ENCODE results near the gene GRM5.
"Not testable (repeated sequence)": the region's sequence is repeated elsewhere in the genome, so short reads cannot be mapped to it uniquely, and the experiment has no call there.

Gene GRM5

DNA sequence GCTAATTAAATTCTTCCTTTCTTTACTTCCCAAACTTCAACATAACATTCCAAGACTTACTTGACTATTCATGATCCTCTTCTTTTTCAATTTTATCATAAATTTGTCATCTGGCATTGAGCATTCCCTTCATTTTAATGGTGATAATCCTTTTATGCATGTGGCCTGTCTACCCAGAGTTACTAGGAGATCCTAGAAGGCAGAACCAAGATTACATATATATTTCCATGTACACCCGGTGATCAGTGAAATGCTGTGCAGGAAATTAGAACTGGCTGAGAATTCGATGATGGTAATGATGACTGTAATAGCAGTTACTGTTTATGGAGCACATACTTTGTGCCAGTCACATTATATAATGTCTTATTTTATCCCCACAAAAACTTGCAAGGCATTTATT lies 104.2 kb downstream of the GRM5 start:
- not testable (repeated sequence) for DNase-seq

- not testable (repeated sequence) for DNase-seq
Measured at GRCh38 chr11:88959857-88960256, 105.9 kb downstream of the GRM5 start.

DNA sequence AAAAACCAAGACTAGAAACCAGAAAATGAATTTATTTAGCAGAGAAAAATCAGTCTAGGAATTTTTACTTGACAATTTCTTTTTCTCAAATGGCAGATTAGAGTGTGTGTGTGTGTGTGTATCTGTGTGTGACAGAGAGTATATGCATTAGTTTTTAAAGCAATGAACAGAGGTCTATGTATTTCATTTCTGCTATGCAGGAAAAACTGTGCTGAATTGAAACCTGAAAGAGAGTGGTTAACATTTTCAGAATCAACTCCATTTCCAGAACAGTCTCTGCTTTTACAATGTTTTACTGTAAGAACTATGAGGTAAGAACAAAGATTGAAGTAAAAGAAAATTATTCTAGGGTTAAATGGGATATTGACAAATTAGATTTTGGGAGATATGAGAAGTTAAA lies 114.8 kb downstream of the GRM5 start:
- DNase-seq = no peak

DNA sequence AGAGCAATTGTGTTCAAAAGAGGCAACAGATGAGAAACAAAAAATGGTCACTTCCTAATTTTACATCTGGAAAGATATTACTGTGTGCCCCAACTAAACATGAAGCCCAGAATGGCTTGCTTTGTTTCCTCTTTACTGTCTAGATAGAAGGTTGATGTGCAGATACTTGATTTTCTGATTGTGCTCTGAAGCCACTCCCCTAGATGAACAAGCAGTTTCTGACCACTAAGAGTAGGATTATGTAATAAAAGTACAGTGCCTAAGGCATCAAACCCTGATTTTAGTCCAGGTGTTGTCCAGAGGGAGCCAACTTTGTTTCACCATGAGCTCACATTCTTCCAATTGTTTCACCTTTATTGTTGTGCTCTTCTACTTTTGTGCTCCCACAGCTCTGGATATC lies 116.9 kb downstream of the GRM5 start:
- DNase-seq = not testable (repeated sequence)

DNA sequence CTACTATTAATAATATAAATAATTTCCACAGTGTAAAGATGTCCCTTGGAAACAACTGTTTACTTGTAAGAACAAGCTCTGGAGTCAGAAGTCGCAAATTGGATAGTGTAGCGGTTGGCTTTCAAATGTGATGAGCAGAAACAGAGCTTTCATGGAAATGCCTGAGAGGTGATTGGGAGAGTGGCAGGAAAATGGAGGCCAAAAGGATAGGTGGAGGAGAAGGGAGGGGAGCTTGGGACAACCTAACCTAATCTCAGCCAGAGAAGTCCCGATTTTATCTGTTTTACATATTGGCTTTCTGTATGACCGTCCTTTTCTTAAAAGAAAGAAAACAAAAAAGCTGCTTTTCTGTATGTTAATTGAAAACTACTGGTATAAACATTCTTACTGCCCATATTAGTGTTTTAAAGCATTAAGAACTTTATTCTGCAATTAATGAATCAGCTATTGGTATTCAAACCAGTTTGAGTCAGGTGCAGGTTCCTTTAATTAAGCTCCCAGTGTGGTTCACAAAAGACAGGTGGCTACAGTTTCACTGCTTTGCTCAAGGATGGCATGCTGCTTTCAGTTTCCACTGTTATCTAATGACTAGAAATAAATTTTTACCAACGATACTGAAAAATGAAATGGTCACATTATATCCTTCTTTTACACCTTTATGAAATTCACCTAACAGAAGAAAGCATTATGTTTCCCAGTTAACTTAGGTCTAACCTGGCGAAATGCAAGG lies 117.8 kb downstream of the GRM5 start:
- DNase-seq = not testable (repeated sequence)

DNA sequence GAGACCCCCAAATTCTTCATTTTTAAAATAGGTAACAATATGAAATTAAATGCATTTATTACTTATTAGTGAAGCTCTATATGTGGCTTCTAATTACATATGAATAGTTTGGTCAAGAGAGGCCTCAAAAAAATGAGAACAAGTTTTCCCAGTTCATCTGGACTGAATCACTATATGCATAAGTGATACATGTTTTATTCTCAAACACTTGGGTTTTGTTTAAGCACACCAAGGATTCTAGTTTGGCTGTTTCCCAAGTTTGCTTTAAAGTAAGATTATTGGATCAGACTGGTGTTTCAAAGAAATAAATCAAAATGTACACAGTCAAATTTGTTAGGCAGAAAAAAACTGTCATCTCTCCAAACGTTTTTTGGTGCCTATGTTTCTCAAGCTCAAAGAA lies 136.1 kb downstream of the GRM5 start:
- DNase-seq = not testable (repeated sequence)

- not testable (repeated sequence) for DNase-seq
Measured at GRCh38 chr11:88917065-88917464, 148.7 kb downstream of the GRM5 start.

- DNase-seq = no peak
Measured at GRCh38 chr11:88909500-88909899, 156.3 kb downstream of the GRM5 start.

GRCh38 chr11:88901436-88901835 lies 164.3 kb downstream of the GRM5 start:
- DNase-seq = not testable (repeated sequence)

DNA sequence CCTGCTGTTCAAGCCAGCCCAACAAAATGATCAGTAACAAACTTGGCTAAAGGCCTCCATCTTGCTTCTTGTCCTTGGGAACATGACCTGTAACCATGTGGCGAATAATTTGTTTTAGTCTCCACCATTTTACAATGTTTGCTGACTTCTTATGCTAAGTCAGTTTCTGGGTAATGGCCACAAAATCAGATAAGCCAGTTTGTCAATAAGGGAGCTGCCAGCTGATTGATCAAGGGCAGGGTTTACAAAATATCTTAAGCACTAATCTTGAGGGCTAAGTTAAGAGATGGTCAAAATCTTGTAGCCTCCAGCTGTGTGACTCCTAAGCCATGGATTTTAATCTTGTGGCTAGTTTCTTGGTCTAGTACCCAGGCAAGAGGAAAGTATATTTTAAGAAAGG lies 176.9 kb downstream of the GRM5 start:
- not testable (repeated sequence) for DNase-seq

DNA sequence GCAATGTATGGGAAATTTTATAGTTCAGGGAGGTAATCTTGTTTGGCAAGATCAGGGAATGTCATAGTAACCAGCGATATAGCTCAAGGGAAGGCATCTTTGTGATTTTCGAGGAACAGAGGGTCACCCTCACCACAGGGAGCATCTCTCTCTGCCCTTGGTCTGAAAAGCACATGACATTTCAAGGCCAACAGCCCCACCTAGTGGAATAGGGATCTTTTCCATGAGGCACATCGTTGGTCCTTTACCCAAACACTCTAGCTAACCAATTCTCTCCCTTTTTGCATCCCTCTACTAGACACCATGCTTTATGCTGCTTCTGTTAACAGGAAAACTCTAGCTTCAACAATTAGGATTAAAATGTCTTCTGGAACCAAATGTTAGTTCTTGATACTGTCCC lies 179.0 kb downstream of the GRM5 start:
- DNase-seq = no peak

GRCh38 chr11:88882800-88883199 lies 183.0 kb downstream of the GRM5 start:
- DNase-seq = not testable (repeated sequence)

GRCh38 chr11:88861618-88862017 lies 204.2 kb downstream of the GRM5 start:
- DNase-seq = no peak

- not testable (repeated sequence) for DNase-seq
Measured at GRCh38 chr11:88860431-88860830, 205.4 kb downstream of the GRM5 start.

DNA sequence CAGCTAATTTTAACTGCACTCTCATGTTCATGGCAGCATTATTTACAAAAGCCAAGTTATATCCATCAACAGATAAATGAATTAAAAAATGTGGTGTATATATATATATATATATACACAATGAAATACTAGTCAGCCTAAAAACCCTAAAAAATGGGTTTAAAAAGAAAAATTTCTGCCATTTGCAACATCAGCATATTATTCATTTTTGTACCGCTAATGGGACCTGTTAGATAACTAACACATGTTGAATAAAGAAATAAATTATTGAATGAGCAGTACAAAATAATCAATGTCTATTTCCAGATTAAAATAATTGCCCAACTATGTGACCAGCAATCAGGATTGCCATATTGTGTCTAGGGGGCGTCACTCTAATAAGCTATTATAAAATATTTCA lies 211.8 kb downstream of the GRM5 start:
- not testable (repeated sequence) for DNase-seq

DNA sequence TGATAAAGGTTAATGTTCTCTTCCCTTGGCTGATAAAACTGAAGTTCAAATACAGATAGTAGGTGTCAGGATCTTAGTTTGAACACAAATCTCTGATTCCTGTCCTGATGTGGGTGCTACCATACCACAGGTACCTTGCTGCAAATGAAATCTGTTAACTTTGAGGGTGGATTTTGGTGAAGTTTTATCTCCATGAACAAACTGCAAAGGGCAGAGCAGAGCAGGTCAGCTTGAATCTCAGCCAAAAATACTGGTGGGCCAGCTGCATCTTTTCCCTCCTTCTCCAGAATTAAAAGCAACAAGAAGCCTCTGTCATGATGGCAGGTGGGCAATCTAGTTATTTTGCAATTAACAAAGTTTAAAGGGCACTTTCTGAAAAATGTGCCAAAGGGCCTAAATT lies 214.2 kb downstream of the GRM5 start:
- DNase-seq = not testable (repeated sequence)

DNA sequence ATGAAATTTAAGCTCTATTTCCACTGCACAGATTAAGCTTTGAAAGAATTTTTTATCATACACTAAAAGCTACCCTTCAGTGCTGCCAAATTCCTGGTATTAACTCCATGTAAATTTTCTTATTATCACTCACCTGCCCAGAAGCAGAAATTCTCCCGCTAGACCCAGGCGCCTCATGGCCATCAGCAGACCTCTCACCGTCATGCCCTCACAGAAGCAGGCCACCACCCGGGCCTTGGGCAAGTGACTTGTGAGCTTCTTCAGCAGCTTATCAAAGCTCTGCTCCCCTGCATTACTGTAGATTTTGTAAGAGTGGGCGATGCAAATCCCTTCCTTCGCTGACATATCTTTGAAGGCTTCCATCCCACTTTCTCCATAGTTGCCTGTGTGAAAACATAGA lies 216.0 kb downstream of the GRM5 start:
- DNase-seq = not testable (repeated sequence)

- no peak for DNase-seq
Measured at GRCh38 chr11:88849368-88849767, 216.4 kb downstream of the GRM5 start.

- not testable (repeated sequence) for DNase-seq
Measured at GRCh38 chr11:88846266-88846665, 219.5 kb downstream of the GRM5 start.

DNA sequence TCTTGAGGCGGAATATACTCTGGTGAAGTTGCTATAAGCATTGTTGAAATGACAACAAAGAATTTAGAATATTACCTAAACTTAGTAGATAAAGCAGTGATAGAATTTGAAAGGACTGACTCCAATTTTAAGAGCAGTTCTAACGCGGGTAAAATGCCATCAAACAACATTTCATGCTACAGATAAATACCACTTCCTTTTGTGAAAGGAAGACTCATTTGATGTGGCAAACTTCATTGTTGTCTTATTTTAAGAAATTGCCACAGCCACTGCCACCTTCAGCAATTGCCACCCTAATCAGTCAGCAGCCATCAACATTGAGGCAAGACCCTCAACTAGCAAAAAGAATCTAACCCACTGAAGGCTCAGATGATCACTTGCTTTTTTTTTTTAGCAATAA lies 220.8 kb downstream of the GRM5 start:
- not testable (repeated sequence) for DNase-seq

- DNase-seq = not testable (repeated sequence)
Measured at GRCh38 chr11:88843766-88844426, 221.9 kb downstream of the GRM5 start.

GRCh38 chr11:88838139-88838538 lies 227.6 kb downstream of the GRM5 start:
- not testable (repeated sequence) for DNase-seq

DNA sequence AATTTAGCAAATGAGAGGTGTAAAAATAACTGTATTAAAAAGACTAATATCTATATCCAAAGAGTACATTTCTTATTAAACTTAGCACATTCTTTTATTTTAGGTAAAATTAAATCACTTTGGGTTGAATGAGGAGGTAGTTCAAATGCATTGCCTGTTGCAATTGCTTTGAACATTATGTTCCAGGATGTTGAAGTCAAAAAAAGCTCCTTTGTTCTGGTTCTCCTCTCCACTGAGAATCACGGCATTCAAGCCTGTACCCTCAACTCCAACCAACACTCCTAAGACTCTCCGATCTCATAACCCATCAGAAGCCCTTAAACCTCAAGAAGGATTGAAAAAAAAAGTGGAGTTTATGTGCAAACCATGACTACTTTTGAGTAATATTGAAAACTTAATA lies 230.1 kb downstream of the GRM5 start:
- not testable (repeated sequence) for DNase-seq

GRCh38 chr11:88831303-88831890 lies 234.4 kb downstream of the GRM5 start:
- no peak for DNase-seq
